HUES64 (cell line): Measurements from ENCODE around the gene OR8A1.

Experiments used
- H3K27ac ChIP-seq: 2 replicates; pipeline ENCODE4 v1.7.0; 2013; ENCODE audit warnings: low read depth, low read length, inconsistent platforms
- H3K27me3 ChIP-seq: 2 replicates; pipeline ENCODE4 v1.6.1; 2013; ENCODE audit warnings: mild to moderate bottlenecking, low read length; ENCODE audit not compliant: insufficient read depth
- H3K36me3 ChIP-seq: 2 replicates; pipeline ENCODE4 v1.6.1; 2013; ENCODE audit warnings: mild to moderate bottlenecking, low read length; ENCODE audit not compliant: insufficient read depth
- H3K4me1 ChIP-seq: 2 replicates; pipeline ENCODE4 v1.6.1; 2013; ENCODE audit warnings: mild to moderate bottlenecking, low read length, moderate library complexity; ENCODE audit not compliant: insufficient read depth
- H3K4me3 ChIP-seq: 2 replicates; pipeline ENCODE4 v1.5.1; 2013; ENCODE audit warnings: mild to moderate bottlenecking, low read length, moderate library complexity
- H3K9ac ChIP-seq: 2 replicates; pipeline ENCODE4 v1.6.1; 2013; ENCODE audit warnings: mild to moderate bottlenecking, low read depth, low read length
- H3K9me3 ChIP-seq: 2 replicates; pipeline ENCODE4 v1.6.1; 2013; ENCODE audit warnings: low read depth, low read length; ENCODE audit not compliant: insufficient read depth
- WGBS: fragments of 150-250, 120-280 bp; methylation state at CpG from one replicate; pipeline ENCODE4 v1.1.7; 2013; ENCODE audit warnings: missing lambda C conversion rate; 5-methylcytosine and 5-hydroxymethylcytosine counted together

Gene OR8A1

DNA sequence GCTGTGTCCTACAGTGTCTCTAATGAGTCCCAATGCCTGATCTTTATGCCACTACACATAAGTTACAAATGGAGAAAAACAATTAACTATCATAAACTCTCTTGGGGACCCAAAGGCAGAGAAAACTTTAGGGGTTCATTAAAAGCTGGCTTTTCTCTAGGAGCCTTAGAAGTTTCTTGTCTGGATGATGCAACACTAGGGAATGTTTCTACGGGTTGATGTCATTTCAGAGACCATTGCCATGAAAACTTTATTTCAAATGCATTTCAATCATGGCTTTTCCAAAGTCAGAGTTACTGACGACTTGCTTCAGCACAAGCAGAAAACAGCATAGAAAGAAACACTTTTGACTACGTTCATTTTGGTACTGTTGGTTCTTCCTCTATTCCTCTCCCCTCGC lies 17.8 kb upstream of the OR8A1 start:
- Histone ChIP-seq H3K36me3 (no peaks in the 10 kb centered on the region), H3K27ac (no peak overlapping the region), H3K9ac (no peak overlapping the region), H3K4me1 (no peaks in the 10 kb centered on the region), H3K9me3 (no peaks in the 10 kb centered on the region), H3K27me3 (no peaks in the 10 kb centered on the region), H3K4me3 (no peak overlapping the region)
- 91% methylated on average over 4 of the region's 4 CpGs for WGBS

DNA sequence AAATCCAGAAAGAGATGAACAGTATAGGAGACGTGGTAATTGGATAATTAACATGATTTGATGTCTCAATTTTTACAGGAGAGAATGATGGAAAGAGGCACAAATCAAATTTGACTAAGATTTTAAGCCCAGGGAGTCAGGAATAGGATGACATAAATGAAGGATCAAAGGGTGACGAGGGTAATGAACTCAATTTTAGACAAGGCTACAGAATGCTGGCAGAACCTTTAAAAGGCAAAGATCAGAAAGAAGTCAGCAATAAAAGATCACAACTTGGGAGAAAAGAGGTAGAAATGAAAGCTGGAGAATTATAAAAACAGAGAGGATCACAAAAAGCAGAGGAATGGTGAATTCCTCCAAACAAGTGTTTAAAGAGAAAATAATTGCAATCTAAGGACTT lies 13.0 kb upstream of the OR8A1 start:
- no peaks in the 10 kb centered on the region for H3K4me1 ChIP-seq
- WGBS, result 91% methylated on average over 2 of the region's 2 CpGs
- H3K9me3 ChIP-seq, result no peaks in the 10 kb centered on the region
- no peak overlapping the region for H3K4me3 ChIP-seq
- no peak overlapping the region for H3K9ac ChIP-seq
- H3K36me3 ChIP-seq, result no peaks in the 10 kb centered on the region
- no peak overlapping the region for H3K27ac ChIP-seq
- H3K27me3 ChIP-seq, result no peaks in the 10 kb centered on the region

DNA sequence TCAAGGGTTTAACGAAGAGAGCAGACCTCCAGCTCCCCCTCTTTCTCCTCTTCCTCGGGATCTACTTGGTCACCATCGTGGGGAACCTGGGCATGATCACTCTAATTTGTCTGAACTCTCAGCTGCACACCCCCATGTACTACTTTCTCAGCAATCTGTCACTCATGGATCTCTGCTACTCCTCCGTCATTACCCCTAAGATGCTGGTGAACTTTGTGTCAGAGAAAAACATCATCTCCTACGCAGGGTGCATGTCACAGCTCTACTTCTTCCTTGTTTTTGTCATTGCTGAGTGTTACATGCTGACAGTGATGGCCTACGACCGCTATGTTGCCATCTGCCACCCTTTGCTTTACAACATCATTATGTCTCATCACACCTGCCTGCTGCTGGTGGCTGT lies 363 bp downstream of the OR8A1 start:
- peaks cover 5% of the 10 kb centered on the region; the same call in 1 of the 2 replicates for H3K4me1 ChIP-seq
- no peaks in the 10 kb centered on the region for H3K27me3 ChIP-seq
- H3K27ac ChIP-seq, result no peak overlapping the region
- no peak overlapping the region for H3K4me3 ChIP-seq
- no peak overlapping the region for H3K9ac ChIP-seq
- H3K36me3 ChIP-seq, result no peaks in the 10 kb centered on the region
- H3K9me3 ChIP-seq, result no peaks in the 10 kb centered on the region
- 90% methylated on average over 7 of the region's 7 CpGs for WGBS

GRCh38 chr11:124577716-124578427 lies 8.1 kb downstream of the OR8A1 start:
- 96% methylated on average over 6 of the region's 6 CpGs for WGBS
- no peaks in the 10 kb centered on the region for H3K27me3 ChIP-seq
- H3K9me3 ChIP-seq, result no peaks in the 10 kb centered on the region
- H3K9ac ChIP-seq, result no peak overlapping the region
- H3K36me3 ChIP-seq, result no peaks in the 10 kb centered on the region
- H3K4me3 ChIP-seq, result no peak overlapping the region
- H3K4me1 ChIP-seq, result no peaks in the 10 kb centered on the region
- H3K27ac ChIP-seq, result no peak overlapping the region

GRCh38 chr11:124578761-124579160 lies 9.0 kb downstream of the OR8A1 start:
- Histone ChIP-seq H3K36me3 (no peaks in the 10 kb centered on the region), H3K4me1 (no peaks in the 10 kb centered on the region), H3K9ac (no peak overlapping the region), H3K27me3 (no peaks in the 10 kb centered on the region), H3K9me3 (no peaks in the 10 kb centered on the region), H3K4me3 (no peak overlapping the region), H3K27ac (no peak overlapping the region)
- WGBS, result 92% methylated on average over 4 of the region's 4 CpGs

GRCh38 chr11:124581817-124582216 lies 12.0 kb downstream of the OR8A1 start:
- 95% methylated on average over 6 of the region's 6 CpGs for WGBS
- H3K36me3 ChIP-seq, result no peaks in the 10 kb centered on the region

DNA sequence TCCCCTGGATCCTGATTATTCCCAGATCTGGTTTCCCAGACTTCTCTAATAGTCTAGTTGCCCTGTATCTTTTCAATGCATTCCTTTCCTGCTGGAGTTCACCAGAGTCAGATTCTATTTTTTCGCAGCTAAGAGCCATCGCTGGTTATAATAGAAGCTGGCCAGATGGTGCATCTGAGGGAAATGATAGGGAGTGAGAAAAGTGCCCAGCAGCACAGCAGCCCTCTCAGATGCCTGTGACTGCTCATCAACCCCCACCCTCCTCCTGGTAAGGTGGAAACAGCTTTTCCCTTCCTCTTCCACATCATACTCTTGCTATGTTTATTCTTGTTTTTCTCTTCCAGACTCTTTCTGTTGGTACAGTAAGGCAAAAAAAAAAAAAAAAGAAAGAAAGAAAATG lies 12.8 kb downstream of the OR8A1 start:
- no peak overlapping the region for H3K27ac ChIP-seq

More at GRCh38 chr11:124581817-124582216, 12.0 kb downstream of the OR8A1 start:
- Histone ChIP-seq H3K9me3 (no peaks in the 10 kb centered on the region), H3K27ac (no peak overlapping the region), H3K4me1 (no peaks in the 10 kb centered on the region; the same call in 1 of the 2 replicates), H3K27me3 (no peaks in the 10 kb centered on the region), H3K4me3 (no peak overlapping the region), H3K9ac (no peak overlapping the region)

DNA sequence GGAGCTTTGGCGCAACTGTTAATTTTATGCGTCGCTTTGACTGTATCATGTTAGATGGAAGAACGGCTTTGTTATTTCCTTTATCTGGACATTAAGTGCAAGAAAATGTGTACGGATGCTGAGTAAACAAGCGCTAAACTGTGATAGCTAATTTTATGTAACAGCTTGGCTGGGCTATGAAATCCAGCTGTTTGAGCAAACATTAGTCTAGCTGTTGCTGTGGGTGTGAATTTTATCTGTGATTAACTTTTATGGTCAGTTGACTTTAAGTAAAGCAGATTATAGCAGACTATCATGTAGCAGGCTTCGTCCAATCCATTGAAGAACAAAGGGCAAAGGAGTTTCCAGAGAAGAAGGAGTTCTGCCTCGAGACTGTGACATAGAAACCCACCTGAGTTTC lies 14.0 kb downstream of the OR8A1 start:
- H3K27me3 ChIP-seq, result no peaks in the 10 kb centered on the region
- no peaks in the 10 kb centered on the region for H3K9me3 ChIP-seq
- no peak overlapping the region for H3K27ac ChIP-seq
- H3K9ac ChIP-seq, result no peak overlapping the region
- WGBS, result 92% methylated on average over 8 of the region's 8 CpGs
- H3K4me3 ChIP-seq, result no peak overlapping the region
- H3K36me3 ChIP-seq, result no peaks in the 10 kb centered on the region
- no peaks in the 10 kb centered on the region; the same call in 1 of the 2 replicates for H3K4me1 ChIP-seq

More for the DNA sequence above, 12.8 kb downstream of the OR8A1 start:
- Histone ChIP-seq H3K27me3 (no peaks in the 10 kb centered on the region), H3K36me3 (no peaks in the 10 kb centered on the region), H3K4me1 (no peaks in the 10 kb centered on the region; the same call in 1 of the 2 replicates), H3K9ac (no peak overlapping the region), H3K9me3 (no peaks in the 10 kb centered on the region), H3K4me3 (no peak overlapping the region)
- 100% methylated on average over 2 of the region's 2 CpGs for WGBS

DNA sequence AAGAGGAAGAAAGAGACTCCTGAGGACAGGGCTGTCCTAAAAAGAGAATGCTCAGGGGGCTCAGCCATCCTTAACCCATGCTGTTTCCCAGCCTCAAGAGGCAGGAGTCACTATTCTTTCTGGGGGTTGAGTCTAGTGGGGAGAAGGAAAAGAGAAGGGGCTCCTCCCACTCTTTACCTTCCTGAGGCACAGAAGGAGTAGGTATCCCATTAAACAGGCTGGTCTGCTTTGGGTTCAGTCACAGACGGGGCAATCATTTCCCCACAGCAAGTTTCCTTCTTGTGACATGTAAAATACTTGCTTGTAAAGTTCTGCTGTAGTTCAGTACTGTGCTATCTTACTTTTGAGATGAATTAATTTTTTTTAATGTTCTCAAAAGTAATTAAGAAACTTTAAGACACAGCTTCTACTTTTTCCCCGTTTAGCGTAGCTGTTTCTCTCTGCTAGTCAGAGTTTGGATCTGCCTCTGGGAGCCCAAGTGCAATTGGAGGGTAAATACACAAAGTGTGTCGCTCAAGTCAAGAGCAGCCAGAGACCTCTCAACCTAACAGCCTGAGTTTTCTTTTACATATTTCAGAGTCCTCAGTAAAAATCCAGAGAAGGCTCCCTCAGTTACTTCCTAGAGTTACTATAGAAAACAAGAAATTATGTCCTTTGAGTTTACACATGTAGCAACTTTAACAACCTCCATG lies 15.0 kb downstream of the OR8A1 start:
- Histone ChIP-seq H3K27me3 (no peaks in the 10 kb centered on the region), H3K27ac (no peak overlapping the region), H3K4me1 (no peaks in the 10 kb centered on the region; the same call in 1 of the 2 replicates), H3K36me3 (no peaks in the 10 kb centered on the region), H3K9ac (no peak overlapping the region), H3K9me3 (no peaks in the 10 kb centered on the region), H3K4me3 (no peak overlapping the region)
- 86% methylated on average over 4 of the region's 4 CpGs for WGBS

DNA sequence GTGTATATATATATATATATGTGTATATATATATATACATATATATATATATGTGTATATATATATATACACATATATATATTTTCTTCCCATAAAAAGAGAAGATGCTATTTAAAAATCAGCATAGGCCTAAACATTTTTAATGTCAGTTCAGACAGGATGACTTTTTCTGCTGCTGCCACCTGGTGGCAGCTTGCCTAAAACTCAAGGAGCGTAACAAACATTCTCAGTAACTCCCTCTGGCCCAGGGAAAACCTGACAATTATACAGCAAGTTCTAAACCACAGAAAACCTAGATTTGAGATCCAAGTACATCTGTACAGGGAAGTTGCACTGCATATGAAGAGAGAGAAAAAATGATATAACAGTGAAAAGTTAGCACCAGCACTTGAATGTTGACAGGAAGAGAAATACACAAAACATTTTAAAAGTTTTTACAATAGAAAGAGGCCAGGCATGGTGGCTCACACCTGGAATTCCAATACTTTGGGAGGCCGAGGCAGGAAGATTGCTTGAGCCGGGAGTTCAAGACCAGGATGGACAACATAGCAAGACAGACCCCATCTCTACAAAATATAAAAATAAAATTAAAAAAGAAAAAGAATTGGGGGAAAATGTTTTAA lies 16.6 kb downstream of the OR8A1 start:
- Histone ChIP-seq H3K27me3 (no peaks in the 10 kb centered on the region), H3K27ac (no peak overlapping the region), H3K9me3 (no peaks in the 10 kb centered on the region), H3K9ac (no peak overlapping the region), H3K36me3 (no peaks in the 10 kb centered on the region), H3K4me3 (no peak overlapping the region), H3K4me1 (no peaks in the 10 kb centered on the region; the same call in 1 of the 2 replicates)
- 60% methylated on average over 3 of the region's 3 CpGs for WGBS

- Histone ChIP-seq H3K4me1 (no peaks in the 10 kb centered on the region), H3K27me3 (no peaks in the 10 kb centered on the region), H3K9me3 (no peaks in the 10 kb centered on the region), H3K36me3 (no peaks in the 10 kb centered on the region), H3K9ac (no peak overlapping the region), H3K4me3 (no peak overlapping the region), H3K27ac (no peak overlapping the region)
- WGBS, result 92% methylated on average over 2 of the region's 2 CpGs
Measured at GRCh38 chr11:124591430-124591829, 21.6 kb downstream of the OR8A1 start.
